HEK293 (cell line): ENCODE results near the gene SERPINC1.

Experiments used
- CTCF ChIA-PET: fragments of 350-600 bp; formaldehyde crosslinking; extraction: SDS; loops from one replicate; lab custom pipeline; 2021; ENCODE audit warnings: antibody characterized with exemption; lab: Yijun Ruan, JAX
- POLR2A ChIA-PET: fragments of 300-600 bp; formaldehyde crosslinking; extraction: SDS; loops from one replicate; lab custom pipeline; 2020; ENCODE audit warnings: antibody characterized with exemption, inconsistent platforms; lab: Yijun Ruan, JAX
- H3K27ac ChIP-seq: fragments of 200-500 bp; sonication (Bioruptor generic); 2 replicates; pipeline ENCODE4 v1.5.1; 2014; ENCODE audit warnings: low read depth, low read length, control low read depth, inconsistent platforms; ENCODE audit errors: extremely low read depth
- H3K36me3 ChIP-seq, 2 experiments: fragments of 200-500 bp in 1 of 2; sonication (Bioruptor generic) in 1 of 2; 1 replicate in 1 of 2; 2 replicates in 1 of 2; pipeline ENCODE4 v1.5.1; 2014 to 2017; ENCODE audit warnings: inconsistent platforms in 2 of 2, low read length in 2 of 2; ENCODE audit not compliant: control insufficient read depth in 2 of 2, insufficient read depth in 1 of 2
- H3K4me1 ChIP-seq: fragments of 200-500 bp; sonication (Bioruptor generic); 2 replicates; pipeline ENCODE4 v1.5.1; 2014; ENCODE audit warnings: mild to moderate bottlenecking, low read length, inconsistent platforms; ENCODE audit not compliant: control insufficient read depth, insufficient read depth
- H3K4me3 ChIP-seq: 2 replicates; pipeline ENCODE4 v1.5.1; 2011; ENCODE audit warnings: low read depth, mild to moderate bottlenecking, control low read depth, low read length, moderate library complexity
- H3K9me3 ChIP-seq: fragments of 200-500 bp; sonication (Bioruptor generic); 2 replicates; pipeline ENCODE4 v1.5.1; 2014; ENCODE audit warnings: low read depth, low read length, inconsistent platforms; ENCODE audit not compliant: control insufficient read depth, insufficient read depth
- FEZF1 ChIP-seq: fragments of 450-650 bp; formaldehyde crosslinking; IDR thresholded peaks from 2 replicates; pipeline ENCODE4 v1.5.1; 2016; ENCODE audit warnings: missing biosample characterization, missing genetic modification characterization
- HOXC10 ChIP-seq: sonication (generic); formaldehyde crosslinking; IDR thresholded peaks from 2 replicates; pipeline ENCODE4 v1.8.1; 2023; ENCODE audit warnings: mild to moderate bottlenecking, missing genetic modification reagents
- INSM2 ChIP-seq: fragments of 450-650 bp; formaldehyde crosslinking; IDR thresholded peaks from 2 replicates; pipeline ENCODE4 v1.5.1; 2016; ENCODE audit warnings: missing biosample characterization, missing genetic modification characterization
- PRDM6 ChIP-seq: fragments of 450-650 bp; formaldehyde crosslinking; IDR thresholded peaks from 2 replicates; pipeline ENCODE4 v1.5.1; 2017; ENCODE audit warnings: missing biosample characterization, missing genetic modification characterization
- REPIN1 ChIP-seq: fragments of 450-650 bp; formaldehyde crosslinking; IDR thresholded peaks from 2 replicates; pipeline ENCODE4 v1.5.1; 2017; ENCODE audit warnings: missing biosample characterization, missing genetic modification characterization, low read depth
- SCRT1 ChIP-seq: fragments of 450-650 bp; formaldehyde crosslinking; IDR thresholded peaks from 2 replicates; pipeline ENCODE4 v1.5.1; 2016; ENCODE audit warnings: missing biosample characterization, missing genetic modification characterization, borderline replicate concordance
- SP2 ChIP-seq: fragments of 450-650 bp; formaldehyde crosslinking; IDR thresholded peaks from 2 replicates; pipeline ENCODE4 v1.5.1; 2016; ENCODE audit warnings: missing biosample characterization, missing genetic modification characterization
- ZBTB8A ChIP-seq: fragments of 450-650 bp; formaldehyde crosslinking; IDR thresholded peaks from 2 replicates; pipeline ENCODE4 v1.5.1; 2016; ENCODE audit warnings: missing biosample characterization, missing genetic modification characterization
- ZNF121 ChIP-seq: fragments of 450-650 bp; formaldehyde crosslinking; IDR thresholded peaks from 2 replicates; pipeline ENCODE4 v1.5.1; 2016; ENCODE audit warnings: missing biosample characterization, missing genetic modification characterization
- ZNF175 ChIP-seq: fragments of 450-650 bp; formaldehyde crosslinking; IDR thresholded peaks from 2 replicates; pipeline ENCODE4 v1.5.1; 2016; ENCODE audit warnings: missing biosample characterization, missing genetic modification characterization
- ZNF19 ChIP-seq: fragments of 450-650 bp; formaldehyde crosslinking; IDR thresholded peaks from 2 replicates; pipeline ENCODE4; 2016; ENCODE audit warnings: missing biosample characterization, missing genetic modification characterization, low read depth
- ZNF211 ChIP-seq: fragments of 450-650 bp; formaldehyde crosslinking; IDR thresholded peaks from 2 replicates; pipeline ENCODE4 v1.5.1; 2016; ENCODE audit warnings: low read depth, missing biosample characterization, missing genetic modification characterization
- ZNF302 ChIP-seq: fragments of 450-650 bp; formaldehyde crosslinking; IDR thresholded peaks from 2 replicates; pipeline ENCODE4 v1.5.1; 2016; ENCODE audit warnings: missing biosample characterization, missing genetic modification characterization, low read depth
- ZNF311 ChIP-seq: fragments of 450-650 bp; formaldehyde crosslinking; IDR thresholded peaks from 2 replicates; pipeline ENCODE4 v1.5.1; 2017; ENCODE audit warnings: missing biosample characterization, missing genetic modification characterization, borderline replicate concordance
- ZNF398 ChIP-seq: fragments of 450-650 bp; formaldehyde crosslinking; IDR thresholded peaks from 2 replicates; pipeline ENCODE4 v1.5.1; 2017; ENCODE audit warnings: missing biosample characterization, missing genetic modification characterization
- ZNF544 ChIP-seq: fragments of 450-650 bp; formaldehyde crosslinking; IDR thresholded peaks from 2 replicates; pipeline ENCODE4 v1.5.0; 2017; ENCODE audit warnings: missing biosample characterization, missing genetic modification characterization
- ZNF626 ChIP-seq: fragments of 450-650 bp; sonication (Bioruptor Pico); formaldehyde crosslinking; IDR thresholded peaks from 2 replicates; pipeline ENCODE4 v1.5.1; 2018; ENCODE audit warnings: missing biosample characterization, missing genetic modification characterization, inconsistent platforms
- ZNF645 ChIP-seq: fragments of 450-650 bp; formaldehyde crosslinking; IDR thresholded peaks from 2 replicates; pipeline ENCODE4; 2016; ENCODE audit warnings: missing biosample characterization, missing genetic modification characterization
- ZNF670 ChIP-seq: fragments of 450-650 bp; formaldehyde crosslinking; IDR thresholded peaks from 2 replicates; pipeline ENCODE4 v1.5.1; 2016; ENCODE audit warnings: missing biosample characterization, missing genetic modification characterization, low read depth
- ZSCAN16 ChIP-seq: fragments of 450-650 bp; formaldehyde crosslinking; IDR thresholded peaks from 2 replicates; pipeline ENCODE4 v1.5.1; 2016; ENCODE audit warnings: missing biosample characterization, missing genetic modification characterization
- ZSCAN5A ChIP-seq: fragments of 450-650 bp; formaldehyde crosslinking; IDR thresholded peaks from 2 replicates; pipeline ENCODE4 v1.5.1; 2016; ENCODE audit warnings: missing biosample characterization, missing genetic modification characterization
- ZXDB ChIP-seq: fragments of 450-650 bp; formaldehyde crosslinking; IDR thresholded peaks from 2 replicates; pipeline ENCODE4 v1.5.1; 2016; ENCODE audit warnings: missing biosample characterization, missing genetic modification characterization

SERPINC1 gene

GRCh38 chr1:173888749-173889148 is 28.4 kb downstream of the SERPINC1 start:
- ChIA-PET POLR2A (interaction anchor here (1.1 kb wide), 1 partner anchor 21 kb away, joined by 5 read pairs; the partner anchor contains the start of genes GAS5 and ZBTB37), CTCF (interaction anchor here (0.8 kb wide), 1 partner anchor 24 kb away, joined by 3 read pairs; no protein-coding TSS in a partner anchor)
- TF ChIP-seq ZSCAN16 (tag by site-specific recombination), result no peak
- no peak for TF ChIP-seq ZNF311 (tag by site-specific recombination)
- TF ChIP-seq ZNF670 (tag by site-specific recombination), result no peak
- no peak for TF ChIP-seq INSM2
- TF ChIP-seq ZNF398 (tag by site-specific recombination), result no peak
- TF ChIP-seq ZSCAN5A (tag by site-specific recombination), result no peak
- no peak for TF ChIP-seq ZNF175
- TF ChIP-seq HOXC10 (CRISPR knock-in tag), result no peak
- TF ChIP-seq REPIN1 (tag by site-specific recombination), result no peak
- TF ChIP-seq ZNF645, result no peak
- no peak for TF ChIP-seq ZNF626 (tag by site-specific recombination)
- no peak for TF ChIP-seq ZXDB (tag by site-specific recombination)
- no peak for TF ChIP-seq SP2 (tag by site-specific recombination)
- no peak for TF ChIP-seq ZNF19 (tag by site-specific recombination)
- H3K36me3 ChIP-seq, result peaks cover 0 to 28% of the 10 kb centered on the region in 2 experiments; a peak in 2 of 3 replicates
- no peaks in the 10 kb centered on the region for H3K9me3 ChIP-seq
- no peaks in the 10 kb centered on the region for H3K4me1 ChIP-seq
- no peak overlapping the region for H3K4me3 ChIP-seq
- no peak overlapping the region for H3K27ac ChIP-seq

GRCh38 chr1:173887627-173888026 is 29.5 kb downstream of the SERPINC1 start:
- Histone ChIP-seq H3K36me3 (peaks cover 0 to 28% of the 10 kb centered on the region in 2 experiments; a peak in 2 of 3 replicates), H3K4me1 (no peaks in the 10 kb centered on the region), H3K9me3 (no peaks in the 10 kb centered on the region), H3K4me3 (no peak overlapping the region), H3K27ac (no peak overlapping the region)
- CTCF ChIA-PET, result interaction anchor here (0.8 kb wide), 1 partner anchor 1241 kb away, joined by 3 read pairs; no protein-coding TSS in a partner anchor
- no peak for TF ChIP-seq PRDM6 (tag by site-specific recombination)
- TF ChIP-seq ZNF544 (tag by site-specific recombination), result no peak
- no peak for TF ChIP-seq FEZF1
- no peak for TF ChIP-seq SCRT1 (tag by site-specific recombination)
- TF ChIP-seq ZNF121 (tag by site-specific recombination), result no peak
- no peak for TF ChIP-seq ZBTB8A (tag by site-specific recombination)
- TF ChIP-seq ZNF302 (tag by site-specific recombination), result no peak
- no peak for TF ChIP-seq ZNF211 (tag by site-specific recombination)
- POLR2A ChIA-PET, result interaction anchor here (1.2 kb wide), 1 partner anchor 19 kb away, joined by 7 read pairs; the partner anchor contains the start of genes GAS5 and ZBTB37
